Astrocyte (in vitro differentiated cells and primary cell): ENCODE results near the gene ANTXR1. TPM values are rescaled to one million over a fixed set of nuclear protein-coding genes. Genes with fewer than 3 reads are reported as not detected.

Source experiments
- DNase-seq: peaks from one replicate; pipeline ENCODE4 v3.0.0-alpha.2; 2010; ENCODE audit warnings: low read depth
- FAIRE-seq: peaks from 2 replicates; lab custom pipeline; 2011; peaks lifted over from hg19 to GRCh38; lab: Jason Lieb, UNC
- H2AFZ ChIP-seq: 2 replicates; pipeline ENCODE4 v1.6.0; 2012; ENCODE audit warnings: low read depth, low read length, inconsistent platforms
- H3K27ac ChIP-seq: 2 replicates; pipeline ENCODE4 v1.5.1; 2011; ENCODE audit warnings: low read depth, low read length, inconsistent platforms
- H3K27me3 ChIP-seq: 2 replicates; pipeline ENCODE4 v1.6.0; 2011; ENCODE audit warnings: low read length, inconsistent platforms; ENCODE audit not compliant: insufficient read depth
- H3K36me3 ChIP-seq: 2 replicates; pipeline ENCODE4 v1.5.1; 2011; ENCODE audit warnings: low read length, inconsistent platforms; ENCODE audit not compliant: insufficient read depth
- H3K4me1 ChIP-seq: 2 replicates; pipeline ENCODE4 v1.5.1; 2011; ENCODE audit warnings: low read length, inconsistent platforms; ENCODE audit not compliant: insufficient read depth
- H3K4me2 ChIP-seq: 2 replicates; pipeline ENCODE4 v1.6.0; 2012; ENCODE audit warnings: low read length, inconsistent platforms
- H3K4me3 ChIP-seq: 2 replicates; pipeline ENCODE4 v1.5.1; 2011; ENCODE audit warnings: low read depth, mild to moderate bottlenecking, low read length, inconsistent platforms; ENCODE audit not compliant: insufficient read depth
- H3K79me2 ChIP-seq: 2 replicates; pipeline ENCODE4 v1.6.0; 2012; ENCODE audit warnings: mild to moderate bottlenecking, low read length, inconsistent platforms; ENCODE audit not compliant: insufficient read depth
- H3K9ac ChIP-seq: 2 replicates; pipeline ENCODE4 v1.6.0; 2012; ENCODE audit warnings: mild to moderate bottlenecking, low read length, inconsistent platforms
- H3K9me3 ChIP-seq: 2 replicates; pipeline ENCODE4 v1.5.1; 2012; ENCODE audit warnings: low read depth, mild to moderate bottlenecking, low read length, inconsistent platforms; ENCODE audit not compliant: insufficient read depth
- H4K20me1 ChIP-seq: 2 replicates; pipeline ENCODE4 v1.6.0; 2012; ENCODE audit warnings: low read length, inconsistent platforms; ENCODE audit not compliant: insufficient read depth
- H3K27ac Mint-ChIP-seq: one replicate; pipeline ENCODE4 v1.8.0; 2021; ENCODE audit warnings: mild to moderate bottlenecking, mixed read lengths; ENCODE audit not compliant: unreplicated experiment
- H3K27me3 Mint-ChIP-seq: one replicate; pipeline ENCODE4 v1.8.0; 2021; ENCODE audit warnings: low read depth, mixed read lengths; ENCODE audit not compliant: unreplicated experiment
- H3K36me3 Mint-ChIP-seq: one replicate; pipeline ENCODE4 v1.8.0; 2021; ENCODE audit warnings: low read depth, mixed read lengths; ENCODE audit not compliant: unreplicated experiment
- H3K4me1 Mint-ChIP-seq: one replicate; pipeline ENCODE4 v1.8.0; 2021; ENCODE audit warnings: low read depth, mixed read lengths; ENCODE audit not compliant: unreplicated experiment
- H3K4me3 Mint-ChIP-seq: one replicate; pipeline ENCODE4 v1.8.0; 2021; ENCODE audit warnings: mild to moderate bottlenecking, moderate library complexity, mixed read lengths; ENCODE audit not compliant: unreplicated experiment
- H3K9me3 Mint-ChIP-seq: one replicate; pipeline ENCODE4 v1.8.0; 2021; ENCODE audit warnings: mild to moderate bottlenecking, mixed read lengths; ENCODE audit not compliant: unreplicated experiment
- CTCF ChIP-seq: IDR thresholded peaks from 2 replicates; pipeline ENCODE4 v1.5.1; 2011; ENCODE audit warnings: low read depth, mild to moderate bottlenecking, inconsistent platforms, low read length, moderate library complexity; ENCODE audit not compliant: insufficient read depth
- EZH2 ChIP-seq: IDR thresholded peaks from 2 replicates; pipeline ENCODE4 v1.6.1; 2012; ENCODE audit warnings: mild to moderate bottlenecking, low read length, inconsistent platforms; ENCODE audit not compliant: insufficient read depth
- total RNA-seq: library from RNA; stranded (reverse); gene quantifications from 2 replicates; pipeline ENCODE4 v1.2.1, GENCODE V29; 2021

ANTXR1 gene
- total RNA-seq, 1 donor from 2014 or later = 67.8 TPM

GRCh38 chr2:69241664-69242514 lies 228.9 kb downstream of the ANTXR1 start:
- H3K4me2 ChIP-seq = no peak overlapping the region
- peaks cover 7% of the 10 kb centered on the region for H3K4me1 Mint-ChIP-seq
- H2AFZ ChIP-seq = no peak overlapping the region
- no peaks in the 10 kb centered on the region for H4K20me1 ChIP-seq
- TF ChIP-seq CTCF (no peak), EZH2 (no peak)
- H3K27me3 ChIP-seq = no peaks in the 10 kb centered on the region
- peaks cover 25% of the 10 kb centered on the region for H3K36me3 Mint-ChIP-seq
- DNase-seq = no peak
- no peaks in the 10 kb centered on the region for H3K9me3 ChIP-seq
- H3K9ac ChIP-seq = no peak overlapping the region
- H3K27ac Mint-ChIP-seq = no peak overlapping the region
- no peak overlapping the region for H3K4me3 ChIP-seq
- peaks cover 9% of the 10 kb centered on the region for H3K9me3 Mint-ChIP-seq
- no peak overlapping the region for H3K4me3 Mint-ChIP-seq
- no peaks in the 10 kb centered on the region for H3K79me2 ChIP-seq
- H3K36me3 ChIP-seq = peaks cover 6% of the 10 kb centered on the region
- H3K4me1 ChIP-seq = no peaks in the 10 kb centered on the region
- FAIRE-seq = no peak
- no peak overlapping the region for H3K27ac ChIP-seq
- no peaks in the 10 kb centered on the region for H3K27me3 Mint-ChIP-seq

- H3K27ac Mint-ChIP-seq = no peak overlapping the region
- H3K4me3 Mint-ChIP-seq = no peak overlapping the region
- no peaks in the 10 kb centered on the region for H3K4me1 ChIP-seq
- TF ChIP-seq CTCF (no peak), EZH2 (no peak)
- H3K27ac ChIP-seq = no peak overlapping the region
- H2AFZ ChIP-seq = no peak overlapping the region
- H3K9ac ChIP-seq = no peak overlapping the region
- no peaks in the 10 kb centered on the region for H3K9me3 ChIP-seq
- H3K36me3 ChIP-seq = peaks cover 6% of the 10 kb centered on the region
- H3K79me2 ChIP-seq = no peaks in the 10 kb centered on the region
- H3K36me3 Mint-ChIP-seq = peaks cover 27% of the 10 kb centered on the region
- DNase-seq (no peak), FAIRE-seq (no peak)
- peaks cover 9% of the 10 kb centered on the region for H3K9me3 Mint-ChIP-seq
- no peaks in the 10 kb centered on the region for H3K27me3 Mint-ChIP-seq
- no peak overlapping the region for H3K4me3 ChIP-seq
- no peaks in the 10 kb centered on the region for H4K20me1 ChIP-seq
- H3K4me2 ChIP-seq = no peak overlapping the region
- peaks cover 7% of the 10 kb centered on the region for H3K4me1 Mint-ChIP-seq
- no peaks in the 10 kb centered on the region for H3K27me3 ChIP-seq
Observed at GRCh38 chr2:69242651-69243051, 229.7 kb downstream of the ANTXR1 start.

- no peak overlapping the region for H3K27ac Mint-ChIP-seq
- H3K36me3 ChIP-seq = peaks cover 6% of the 10 kb centered on the region
Observed at GRCh38 chr2:69243652-69244051, 230.7 kb downstream of the ANTXR1 start.

More at GRCh38 chr2:69243652-69244051, 230.7 kb downstream of the ANTXR1 start:
- Histone ChIP-seq H3K4me1 (no peaks in the 10 kb centered on the region), H3K4me2 (no peak overlapping the region), H3K9ac (no peak overlapping the region), H3K27ac (no peak overlapping the region), H3K4me3 (no peak overlapping the region), H3K9me3 (no peaks in the 10 kb centered on the region), H2AFZ (no peak overlapping the region), H3K27me3 (no peaks in the 10 kb centered on the region), H3K79me2 (no peaks in the 10 kb centered on the region), H4K20me1 (no peaks in the 10 kb centered on the region)
- DNase-seq (no peak), FAIRE-seq (no peak)
- Mint-ChIP-seq H3K36me3 (peaks cover 27% of the 10 kb centered on the region), H3K27me3 (no peaks in the 10 kb centered on the region), H3K9me3 (peaks cover 9% of the 10 kb centered on the region), H3K4me3 (no peak overlapping the region), H3K4me1 (peaks cover 5% of the 10 kb centered on the region)
- TF ChIP-seq CTCF (no peak), EZH2 (no peak)
